SK-N-SH (cell line): ENCODE results near the gene PLEKHD1. TPM values are rescaled to one million over a fixed set of nuclear protein-coding genes. Genes with fewer than 3 reads are reported as not detected.

Experiments
- CTCF ChIA-PET: fragments of 300-600, 350-600 bp; formaldehyde crosslinking; extraction: SDS; loops from one replicate; lab custom pipeline; 2021; lab: Yijun Ruan, JAX
- POLR2A ChIA-PET: fragments of 350-600 bp; sonication (Branson Sonifier 250); formaldehyde crosslinking; extraction: SDS; loops from one replicate; lab custom pipeline; 2020; ENCODE audit warnings: antibody characterized with exemption, inconsistent platforms; lab: Yijun Ruan, JAX
- DNase-seq: peaks from one replicate; pipeline ENCODE4 v3.0.0; 2012
- H2AFZ ChIP-seq: fragments of 200-600 bp; sonication (generic); 2 replicates; pipeline ENCODE4 v1.8.1; 2016; ENCODE audit warnings: antibody characterized with exemption, mild to moderate bottlenecking, low read depth
- H3F3A ChIP-seq: fragments of 200-600 bp; sonication (generic); replicated peaks from 2 replicates; pipeline ENCODE3; 2016; ENCODE audit warnings: antibody characterized with exemption, mild to moderate bottlenecking; ENCODE audit not compliant: insufficient read depth
- H3K27ac ChIP-seq, 2 experiments: fragments of 200-500 bp in 1 of 2; fragments of 200-600 bp in 1 of 2; sonication (Bioruptor generic) in 1 of 2; sonication (generic), shearing (Covaris generic) in 1 of 2; 2 replicates each; pipeline versions ENCODE4 v1.5.1 to v1.6.1; 2014 to 2016; ENCODE audit warnings: low read depth in 2 of 2, inconsistent platforms in 1 of 2, low read length in 1 of 2, mild to moderate bottlenecking in 1 of 2, mixed read lengths in 1 of 2
- H3K27me3 ChIP-seq: fragments of 200-600 bp; sonication (generic), shearing (Covaris generic); 2 replicates; pipeline ENCODE4 v1.6.1; 2016; ENCODE audit warnings: mixed run types; ENCODE audit not compliant: insufficient read depth
- H3K36me3 ChIP-seq, 2 experiments: fragments of 200-500 bp in 1 of 2; fragments of 200-600 bp in 1 of 2; sonication (Bioruptor generic) in 1 of 2; sonication (generic) in 1 of 2; replicated peaks in 1 of 2; 2 replicates each; pipeline versions ENCODE3 to v1.5.1; 2014 to 2016; ENCODE audit warnings: low read length in 1 of 2, mild to moderate bottlenecking in 1 of 2; ENCODE audit not compliant: insufficient read depth in 2 of 2, control insufficient read depth in 1 of 2
- H3K4me1 ChIP-seq, 2 experiments: fragments of 200-500 bp in 1 of 2; fragments of 200-600 bp in 1 of 2; sonication (Bioruptor generic) in 1 of 2; sonication (generic), shearing (Covaris generic) in 1 of 2; 2 replicates each; pipeline versions ENCODE4 v1.5.1 to v1.6.1; 2014 to 2016; ENCODE audit warnings: low read depth in 1 of 2, low read length in 1 of 2, mixed run types in 1 of 2; ENCODE audit not compliant: insufficient read depth in 2 of 2, control insufficient read depth in 1 of 2
- H3K4me2 ChIP-seq: fragments of 200-600 bp; sonication (generic), shearing (Covaris generic); 2 replicates; pipeline ENCODE4 v1.6.1; 2017; ENCODE audit warnings: mixed run types
- H3K4me3 ChIP-seq, 2 experiments: fragments of 200-500 bp in 1 of 2; fragments of 200-600 bp in 1 of 2; sonication (Bioruptor generic) in 1 of 2; sonication (generic), shearing (Covaris generic) in 1 of 2; 2 replicates each; pipeline versions ENCODE4 v1.5.1 to v1.8.1; 2014 to 2016; ENCODE audit warnings: low read depth in 2 of 2, inconsistent platforms in 1 of 2, low read length in 1 of 2, mild to moderate bottlenecking in 1 of 2, mixed read lengths in 1 of 2, moderate library complexity in 1 of 2
- H3K79me2 ChIP-seq: fragments of 200-600 bp; sonication (generic); 2 replicates; pipeline ENCODE4 v1.8.1; 2017; ENCODE audit warnings: mild to moderate bottlenecking; ENCODE audit not compliant: insufficient read depth
- H3K9ac ChIP-seq: fragments of 200-600 bp; sonication (generic); 2 replicates; pipeline ENCODE4 v1.6.1; 2017; ENCODE audit warnings: mixed run types
- H3K9me2 ChIP-seq: fragments of 200-600 bp; sonication (generic); 2 replicates; pipeline ENCODE4 v1.6.1; 2017; ENCODE audit warnings: mixed run types
- H3K9me3 ChIP-seq: fragments of 200-600 bp; sonication (generic); 2 replicates; pipeline ENCODE4 v1.6.1; 2017; ENCODE audit warnings: mixed run types, mild to moderate bottlenecking, moderate library complexity
- H4K20me1 ChIP-seq: fragments of 200-600 bp; sonication (generic); 2 replicates; pipeline ENCODE4 v1.6.1; 2017; ENCODE audit warnings: mild to moderate bottlenecking, mixed run types; ENCODE audit not compliant: insufficient read depth
- ELF1 ChIP-seq: IDR thresholded peaks from 2 replicates; pipeline ENCODE4 v1.4.0; 2012
- FOSL2 ChIP-seq: IDR thresholded peaks from 2 replicates; pipeline ENCODE4 v1.4.0; 2012; ENCODE audit warnings: low read depth, mild to moderate bottlenecking, moderate library complexity, borderline replicate concordance
- JUND ChIP-seq: IDR thresholded peaks from 2 replicates; pipeline ENCODE4 v1.4.0; 2012
- NFIC ChIP-seq: IDR thresholded peaks from 2 replicates; pipeline ENCODE4 v1.4.0; 2012; ENCODE audit warnings: borderline replicate concordance
- RCOR1 ChIP-seq: fragments of 150-350 bp; IDR thresholded peaks from 2 replicates; pipeline ENCODE4 v1.6.1; 2017; ENCODE audit warnings: antibody characterized with exemption, low read length
- RXRA ChIP-seq: IDR thresholded peaks from 2 replicates; pipeline ENCODE4 v1.4.0; 2012; ENCODE audit warnings: low read depth, mild to moderate bottlenecking, borderline replicate concordance
- SIN3A ChIP-seq: IDR thresholded peaks from 2 replicates; pipeline ENCODE4 v1.6.1; 2012; ENCODE audit warnings: low read depth, mild to moderate bottlenecking, low read length, moderate library complexity, borderline replicate concordance
- TAF1 ChIP-seq: IDR thresholded peaks from 2 replicates; pipeline ENCODE4 v1.6.1; 2012; ENCODE audit warnings: low read depth, mild to moderate bottlenecking, low read length, moderate library complexity, borderline replicate concordance
- TCF12 ChIP-seq: IDR thresholded peaks from 2 replicates; pipeline ENCODE4 v1.4.0; 2012
- TEAD4 ChIP-seq: IDR thresholded peaks from 2 replicates; pipeline ENCODE4 v1.4.0; 2012; ENCODE audit warnings: mild to moderate bottlenecking, borderline replicate concordance; ENCODE audit not compliant: insufficient read depth
- YY1 ChIP-seq: IDR thresholded peaks from 2 replicates; pipeline ENCODE4 v1.4.0; 2012; ENCODE audit warnings: low read depth, mild to moderate bottlenecking
- WGBS: methylation state at CpG from one replicate; pipeline ENCODE4 v1.1.6; 2017; ENCODE audit warnings: low lambda C conversion rate; 5-methylcytosine and 5-hydroxymethylcytosine counted together
- polyA plus RNA-seq, 3 experiments: library from polyadenylated mRNA; depleted of rRNA; stranded (reverse); fragments of >200 nt; gene quantifications; 2 replicates each; pipeline ENCODE4 v1.2.3, GENCODE V29; 2012
- TF ChIP-seq, protein P1 (sequence below): IDR thresholded peaks from 2 replicates; pipeline ENCODE4; 2012
- TF ChIP-seq, protein P2 (sequence below): IDR thresholded peaks from 2 replicates; pipeline ENCODE4 v1.6.1; 2012; ENCODE audit warnings: mild to moderate bottlenecking, low read depth, low read length, moderate library complexity

PLEKHD1 gene
- polyA plus RNA-seq, 1 of the 3 experiments (the other 2 are of a cell fraction), result 0.05 TPM

DNA sequence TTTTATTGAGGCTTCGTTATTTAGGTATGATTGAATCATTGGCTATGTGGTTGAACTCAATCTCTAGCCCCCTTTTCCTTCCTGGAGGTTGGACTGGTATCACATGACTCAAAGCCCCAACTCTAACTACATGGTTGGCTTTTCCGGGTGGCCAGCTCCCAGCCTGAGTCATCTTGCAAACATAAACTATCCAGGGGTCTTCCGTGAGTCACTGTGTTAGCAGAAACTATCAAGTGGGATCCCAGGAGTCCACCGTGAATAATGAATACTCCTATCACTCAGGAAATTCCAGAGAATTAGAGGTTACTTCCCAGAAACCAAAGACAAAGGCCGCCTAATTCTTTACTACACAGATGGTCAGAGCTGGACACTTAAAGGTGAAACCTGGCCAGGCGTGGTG lies 19.7 kb upstream of the PLEKHD1 start (continued):
- peak; percentile 70; the same call in 1 of the 2 replicates for TF ChIP-seq SIN3A
- peak; percentile 76; the same call in 1 of the 2 replicates for TF ChIP-seq RXRA
- TF ChIP-seq TCF12, result peak; percentile 89
- no peak for TF ChIP-seq TAF1
- peak; percentile 89 for TF ChIP-seq ELF1
- TF ChIP-seq RCOR1, result no peak
- peak; percentile 94 for TF ChIP-seq JUND
- TF ChIP-seq TEAD4, result peak; percentile 74
- TF ChIP-seq, protein P1, sequence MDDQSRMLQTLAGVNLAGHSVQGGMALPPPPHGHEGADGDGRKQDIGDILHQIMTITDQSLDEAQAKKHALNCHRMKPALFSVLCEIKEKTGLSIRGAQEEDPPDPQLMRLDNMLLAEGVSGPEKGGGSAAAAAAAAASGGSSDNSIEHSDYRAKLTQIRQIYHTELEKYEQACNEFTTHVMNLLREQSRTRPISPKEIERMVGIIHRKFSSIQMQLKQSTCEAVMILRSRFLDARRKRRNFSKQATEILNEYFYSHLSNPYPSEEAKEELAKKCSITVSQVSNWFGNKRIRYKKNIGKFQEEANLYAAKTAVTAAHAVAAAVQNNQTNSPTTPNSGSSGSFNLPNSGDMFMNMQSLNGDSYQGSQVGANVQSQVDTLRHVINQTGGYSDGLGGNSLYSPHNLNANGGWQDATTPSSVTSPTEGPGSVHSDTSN, result peak; percentile 85
- peak; percentile 99 for TF ChIP-seq FOSL2

DNA sequence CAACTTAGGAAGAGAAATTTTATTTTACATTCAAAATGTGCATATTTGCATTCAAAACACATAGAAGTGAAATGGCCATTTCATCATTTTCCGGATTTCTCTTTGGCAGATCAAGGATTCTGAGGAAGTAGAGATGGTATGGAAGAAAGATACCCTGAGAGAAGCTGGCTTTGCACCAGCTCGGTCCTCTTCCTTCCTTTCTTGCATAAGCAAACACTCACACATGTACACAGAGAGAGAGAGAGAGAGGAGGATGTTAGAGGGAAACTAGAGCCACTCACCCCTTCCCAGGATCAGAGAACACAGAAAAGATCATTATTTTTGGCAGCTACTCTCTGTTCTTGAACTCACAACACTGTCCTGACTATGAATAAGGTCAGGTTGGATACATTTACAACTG lies 15.6 kb upstream of the PLEKHD1 start:
- H3K79me2 ChIP-seq, result no peaks in the 10 kb centered on the region
- no peaks in the 10 kb centered on the region for H3K9me2 ChIP-seq
- H4K20me1 ChIP-seq, result no peaks in the 10 kb centered on the region
- H3K36me3 ChIP-seq, result no peaks in the 10 kb centered on the region
- no peaks in the 10 kb centered on the region for H3K9me3 ChIP-seq
- H3K4me3 ChIP-seq, result no peak overlapping the region
- WGBS, result 50% methylated on average over 2 of the region's 2 CpGs
- no peak overlapping the region for H2AFZ ChIP-seq
- TF ChIP-seq NFIC (no peak), YY1 (no peak)
- TF ChIP-seq, protein P2, sequence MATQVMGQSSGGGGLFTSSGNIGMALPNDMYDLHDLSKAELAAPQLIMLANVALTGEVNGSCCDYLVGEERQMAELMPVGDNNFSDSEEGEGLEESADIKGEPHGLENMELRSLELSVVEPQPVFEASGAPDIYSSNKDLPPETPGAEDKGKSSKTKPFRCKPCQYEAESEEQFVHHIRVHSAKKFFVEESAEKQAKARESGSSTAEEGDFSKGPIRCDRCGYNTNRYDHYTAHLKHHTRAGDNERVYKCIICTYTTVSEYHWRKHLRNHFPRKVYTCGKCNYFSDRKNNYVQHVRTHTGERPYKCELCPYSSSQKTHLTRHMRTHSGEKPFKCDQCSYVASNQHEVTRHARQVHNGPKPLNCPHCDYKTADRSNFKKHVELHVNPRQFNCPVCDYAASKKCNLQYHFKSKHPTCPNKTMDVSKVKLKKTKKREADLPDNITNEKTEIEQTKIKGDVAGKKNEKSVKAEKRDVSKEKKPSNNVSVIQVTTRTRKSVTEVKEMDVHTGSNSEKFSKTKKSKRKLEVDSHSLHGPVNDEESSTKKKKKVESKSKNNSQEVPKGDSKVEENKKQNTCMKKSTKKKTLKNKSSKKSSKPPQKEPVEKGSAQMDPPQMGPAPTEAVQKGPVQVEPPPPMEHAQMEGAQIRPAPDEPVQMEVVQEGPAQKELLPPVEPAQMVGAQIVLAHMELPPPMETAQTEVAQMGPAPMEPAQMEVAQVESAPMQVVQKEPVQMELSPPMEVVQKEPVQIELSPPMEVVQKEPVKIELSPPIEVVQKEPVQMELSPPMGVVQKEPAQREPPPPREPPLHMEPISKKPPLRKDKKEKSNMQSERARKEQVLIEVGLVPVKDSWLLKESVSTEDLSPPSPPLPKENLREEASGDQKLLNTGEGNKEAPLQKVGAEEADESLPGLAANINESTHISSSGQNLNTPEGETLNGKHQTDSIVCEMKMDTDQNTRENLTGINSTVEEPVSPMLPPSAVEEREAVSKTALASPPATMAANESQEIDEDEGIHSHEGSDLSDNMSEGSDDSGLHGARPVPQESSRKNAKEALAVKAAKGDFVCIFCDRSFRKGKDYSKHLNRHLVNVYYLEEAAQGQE, result no peak
- H3K27me3 ChIP-seq, result no peaks in the 10 kb centered on the region
- 0 out of 4 replicates have a peak, but pooled peaks cover 0 to 6% of the 10 kb centered on the region in 2 experiments for H3K4me1 ChIP-seq
- CTCF ChIA-PET, result interaction anchor here (0.9 to 1.5 kb wide), 2 partner anchors 9 to 24 kb away, joined by 3 to 10 read pairs; no protein-coding TSS in a partner anchor
- H3K4me2 ChIP-seq, result no peak overlapping the region
- no peak overlapping the region for H3K27ac ChIP-seq
- POLR2A ChIA-PET, result no interaction called here
- H3F3A ChIP-seq, result peaks cover 14% of the 10 kb centered on the region
- no peak overlapping the region for H3K9ac ChIP-seq
- DNase-seq, result no peak
